ENCODE measurements around the gene LRRC9. TPM values are rescaled to one million over a fixed set of nuclear protein-coding genes. Genes with fewer than 3 reads are reported as not detected.
A peak's percentile ranks its signal among the peaks of the same experiment; 100 is the strongest.

The LRRC9 gene
- total RNA-seq, 1 experiment from 2014 or later = not detected

DNA sequence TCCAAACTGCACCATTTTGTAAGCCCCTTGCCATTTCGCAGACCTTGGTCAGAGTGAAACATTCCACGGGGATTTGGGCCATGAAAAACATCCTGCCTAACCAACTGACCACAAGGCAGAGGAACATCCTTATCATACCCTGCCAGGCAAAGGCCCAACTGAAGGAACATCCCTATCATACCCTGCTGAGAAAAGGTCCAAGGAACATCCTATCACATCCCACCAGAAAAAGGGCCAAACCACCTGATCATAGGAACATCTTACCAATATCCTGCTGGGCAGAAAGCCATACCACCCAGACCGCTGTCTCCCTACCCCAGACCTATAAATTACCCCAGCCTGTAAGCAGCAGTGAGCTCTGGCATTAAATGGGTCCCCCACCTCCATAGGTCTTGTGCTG lies 19.4 kb upstream of the LRRC9 start:
- CTCF ChIA-PET = interaction anchor here (0.7 to 8.3 kb wide), 5 partner anchors 58 to 416 kb away, joined by 3 to 152 read pairs (median 20); partner anchors contain the start of genes JKAMP and L3HYPDH
- Mint-ChIP-seq H3K36me3 (ENCODE audit: insufficient read depth, unreplicated experiment) (no peaks in the 10 kb centered on the region), H3K27ac (ENCODE audit: low read depth, unreplicated experiment) (no peak overlapping the region), H3K4me1 (ENCODE audit: insufficient read depth, unreplicated experiment) (peaks cover 14% of the 10 kb centered on the region), H3K4me3 (ENCODE audit: unreplicated experiment) (no peak overlapping the region), H3K9me3 (ENCODE audit: unreplicated experiment) (no peaks in the 10 kb centered on the region), H3K27me3 (ENCODE audit: insufficient read depth, unreplicated experiment) (no peaks in the 10 kb centered on the region)
- BruUV-seq (replicated peaks) = no TSS peak
- intact Hi-C loops (cut with micrococcal nuclease) = no loop called here
- TF ChIP-seq, protein P1, sequence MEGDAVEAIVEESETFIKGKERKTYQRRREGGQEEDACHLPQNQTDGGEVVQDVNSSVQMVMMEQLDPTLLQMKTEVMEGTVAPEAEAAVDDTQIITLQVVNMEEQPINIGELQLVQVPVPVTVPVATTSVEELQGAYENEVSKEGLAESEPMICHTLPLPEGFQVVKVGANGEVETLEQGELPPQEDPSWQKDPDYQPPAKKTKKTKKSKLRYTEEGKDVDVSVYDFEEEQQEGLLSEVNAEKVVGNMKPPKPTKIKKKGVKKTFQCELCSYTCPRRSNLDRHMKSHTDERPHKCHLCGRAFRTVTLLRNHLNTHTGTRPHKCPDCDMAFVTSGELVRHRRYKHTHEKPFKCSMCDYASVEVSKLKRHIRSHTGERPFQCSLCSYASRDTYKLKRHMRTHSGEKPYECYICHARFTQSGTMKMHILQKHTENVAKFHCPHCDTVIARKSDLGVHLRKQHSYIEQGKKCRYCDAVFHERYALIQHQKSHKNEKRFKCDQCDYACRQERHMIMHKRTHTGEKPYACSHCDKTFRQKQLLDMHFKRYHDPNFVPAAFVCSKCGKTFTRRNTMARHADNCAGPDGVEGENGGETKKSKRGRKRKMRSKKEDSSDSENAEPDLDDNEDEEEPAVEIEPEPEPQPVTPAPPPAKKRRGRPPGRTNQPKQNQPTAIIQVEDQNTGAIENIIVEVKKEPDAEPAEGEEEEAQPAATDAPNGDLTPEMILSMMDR (IDR thresholded peaks at IDR 0.05; ENCODE audit: unreplicated experiment) = no peak
- POLR2A ChIA-PET = interaction anchor here (0.6 kb wide), 1 partner anchor 1413 kb away, joined by 3 read pairs; no protein-coding TSS in a partner anchor
- DNase-seq (ENCODE audit: unreplicated experiment) = no peak

DNA sequence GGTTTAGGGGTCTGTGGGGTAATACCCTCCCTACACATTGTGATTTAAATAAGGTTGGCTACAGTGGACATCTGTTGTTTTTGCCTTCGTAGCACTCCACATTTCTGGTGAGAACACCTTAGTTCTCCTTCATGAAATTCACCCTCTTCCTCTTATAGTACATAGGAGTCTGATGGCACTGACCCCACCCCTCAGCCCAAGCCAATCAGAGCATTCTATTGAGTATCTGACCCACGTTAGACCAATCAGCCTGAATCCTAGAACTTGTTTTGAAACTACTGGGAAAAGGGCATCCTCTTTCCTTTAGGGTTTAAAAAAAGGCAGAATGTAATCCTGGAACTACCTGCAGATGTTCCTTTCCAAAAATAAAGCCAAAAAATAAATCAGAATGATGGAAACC lies 15.8 kb upstream of the LRRC9 start:
- no peaks in the 10 kb centered on the region for H3K36me3 Mint-ChIP-seq (ENCODE audit: insufficient read depth, unreplicated experiment)
- no peaks in the 10 kb centered on the region for H3K4me1 Mint-ChIP-seq (ENCODE audit: insufficient read depth, unreplicated experiment)
- no TSS peak for BruUV-seq (replicated peaks)
- DNase-seq (ENCODE audit: unreplicated experiment) = no peak
- POLR2A ChIA-PET = no interaction called here
- no peaks in the 10 kb centered on the region for H3K9me3 Mint-ChIP-seq (ENCODE audit: unreplicated experiment)
- H3K4me3 Mint-ChIP-seq (ENCODE audit: unreplicated experiment) = no peak overlapping the region
- H3K27me3 Mint-ChIP-seq (ENCODE audit: insufficient read depth, unreplicated experiment) = no peaks in the 10 kb centered on the region
- TF ChIP-seq, protein P1 (IDR thresholded peaks at IDR 0.05; ENCODE audit: unreplicated experiment) = no peak
- intact Hi-C loops (cut with micrococcal nuclease) = no loop called here
- no peak overlapping the region for H3K27ac Mint-ChIP-seq (ENCODE audit: low read depth, unreplicated experiment)
- CTCF ChIA-PET = interaction anchor here (0.6 to 5.7 kb wide), 4 partner anchors 22 to 545 kb away, joined by 3 to 31 read pairs (median 3); no protein-coding TSS in a partner anchor

DNA sequence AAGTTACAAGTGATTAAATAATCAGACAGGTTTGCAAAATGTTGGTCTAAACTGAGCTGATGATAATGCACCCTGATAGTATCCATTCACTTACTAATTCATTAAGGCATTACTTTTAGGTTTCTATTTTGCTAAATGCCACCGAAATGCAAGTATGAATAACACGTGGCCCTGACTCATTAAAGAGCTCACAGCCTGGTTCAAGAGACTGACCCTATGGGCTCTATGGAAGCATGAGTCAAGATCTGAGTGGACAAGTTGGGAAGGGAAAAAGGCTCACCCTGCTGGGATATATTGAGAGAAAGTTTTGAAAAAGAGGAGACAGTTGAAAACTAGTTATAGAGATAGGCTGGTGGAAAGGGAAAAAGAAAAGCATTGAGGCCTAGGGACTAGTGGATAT lies 14.8 kb upstream of the LRRC9 start:
- intact Hi-C loops (cut with micrococcal nuclease) = no loop called here
- no peaks in the 10 kb centered on the region for H3K9me3 Mint-ChIP-seq (ENCODE audit: unreplicated experiment)
- CTCF ChIA-PET = interaction anchor here (0.6 to 5.7 kb wide), 7 partner anchors 8 to 405 kb away, joined by 3 to 31 read pairs (median 5); no protein-coding TSS in a partner anchor
- no TSS peak for BruUV-seq (replicated peaks)
- no peaks in the 10 kb centered on the region for H3K27me3 Mint-ChIP-seq (ENCODE audit: insufficient read depth, unreplicated experiment)
- H3K27ac Mint-ChIP-seq (ENCODE audit: low read depth, unreplicated experiment) = no peak overlapping the region
- no peaks in the 10 kb centered on the region for H3K4me1 Mint-ChIP-seq (ENCODE audit: insufficient read depth, unreplicated experiment)
- peak; percentile 44 for DNase-seq (ENCODE audit: unreplicated experiment)
- TF ChIP-seq, protein P1 (IDR thresholded peaks at IDR 0.05; ENCODE audit: unreplicated experiment) = no peak
- H3K4me3 Mint-ChIP-seq (ENCODE audit: unreplicated experiment) = no peak overlapping the region
- POLR2A ChIA-PET = interaction anchor here (0.7 kb wide), 1 partner anchor 421 kb away, joined by 4 read pairs; the partner anchor contains the start of genes JKAMP and L3HYPDH
- no peaks in the 10 kb centered on the region for H3K36me3 Mint-ChIP-seq (ENCODE audit: insufficient read depth, unreplicated experiment)

DNA sequence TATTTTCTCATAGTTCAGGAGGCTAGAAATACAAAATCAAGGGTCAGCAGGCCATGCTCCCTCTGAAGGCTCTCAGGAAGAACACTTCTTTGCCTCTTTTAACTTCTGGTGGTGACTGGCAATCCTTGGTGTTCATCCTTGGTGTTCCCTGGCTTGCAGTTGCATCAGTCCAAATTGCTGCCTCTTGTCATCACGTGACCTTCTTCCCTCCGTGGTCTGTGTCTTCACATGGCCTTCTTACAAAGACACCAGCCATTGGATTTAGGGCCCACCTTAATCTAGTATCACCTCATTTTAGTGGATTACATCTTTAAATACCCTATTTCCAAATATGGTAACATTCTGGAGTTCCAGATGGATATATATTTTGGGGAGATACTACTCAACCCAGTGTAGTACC lies 7.5 kb upstream of the LRRC9 start:
- BruUV-seq (replicated peaks) = no TSS peak
- Mint-ChIP-seq H3K27me3 (ENCODE audit: insufficient read depth, unreplicated experiment) (no peaks in the 10 kb centered on the region), H3K4me3 (ENCODE audit: unreplicated experiment) (no peak overlapping the region), H3K9me3 (ENCODE audit: unreplicated experiment) (no peaks in the 10 kb centered on the region), H3K4me1 (ENCODE audit: insufficient read depth, unreplicated experiment) (peaks cover 6% of the 10 kb centered on the region), H3K36me3 (ENCODE audit: insufficient read depth, unreplicated experiment) (no peaks in the 10 kb centered on the region), H3K27ac (ENCODE audit: low read depth, unreplicated experiment) (no peak overlapping the region)
- intact Hi-C loops (cut with micrococcal nuclease) = no loop called here
- DNase-seq (ENCODE audit: unreplicated experiment) = no peak
- TF ChIP-seq, protein P1 (IDR thresholded peaks at IDR 0.05; ENCODE audit: unreplicated experiment) = no peak
- ChIA-PET CTCF (interaction anchor here (3.7 kb wide), 1 partner anchor 14 kb away, joined by 20 read pairs; no protein-coding TSS in a partner anchor), POLR2A (interaction anchor here (0.6 kb wide), 1 partner anchor 506 kb away, joined by 3 read pairs; no protein-coding TSS in a partner anchor)

Measured in MCF 10A (cell line).